Loucy (cell line): ENCODE results near the gene SLC9C2.
"Not testable (repeated sequence)": the region's sequence is repeated elsewhere in the genome, so short reads cannot be mapped to it uniquely, and the experiment has no call there.

ENCODE experiments used
- H2AFZ ChIP-seq: fragments of 200-600 bp; sonication (generic); 2 replicates; pipeline ENCODE4 v1.6.0; 2016; ENCODE audit warnings: antibody characterized with exemption, mild to moderate bottlenecking, low read length, moderate library complexity
- H3F3A ChIP-seq: fragments of 200-600 bp; 2 replicates; pipeline ENCODE4 v1.6.0; 2016; ENCODE audit warnings: antibody characterized with exemption, low read depth, mild to moderate bottlenecking
- H3K27me3 ChIP-seq: fragments of 200-600 bp; sonication (generic); 2 replicates; pipeline ENCODE4 v1.6.1; 2014; ENCODE audit warnings: low read length, mild to moderate bottlenecking; ENCODE audit not compliant: insufficient read depth, poor library complexity, severe bottlenecking
- H3K36me3 ChIP-seq: fragments of 200-600 bp; sonication (generic); 2 replicates; pipeline ENCODE4 v1.6.1; 2016; ENCODE audit warnings: low read length; ENCODE audit not compliant: insufficient read depth
- H3K4me1 ChIP-seq: fragments of 200-600 bp; sonication (generic); 2 replicates; pipeline ENCODE4 v1.5.1; 2014; ENCODE audit warnings: low read length, mild to moderate bottlenecking; ENCODE audit not compliant: insufficient read depth, poor library complexity, severe bottlenecking
- H3K4me2 ChIP-seq: fragments of 200-600 bp; sonication (generic); 2 replicates; pipeline ENCODE4 v1.6.0; 2014; ENCODE audit warnings: antibody characterized with exemption, low read length, low read depth, mild to moderate bottlenecking; ENCODE audit not compliant: poor library complexity, severe bottlenecking
- H3K4me3 ChIP-seq: fragments of 200-600 bp; sonication (generic); 2 replicates; pipeline ENCODE4 v1.5.1; 2014; ENCODE audit warnings: low read length, mild to moderate bottlenecking, mixed read lengths; ENCODE audit not compliant: poor library complexity, severe bottlenecking
- H3K79me2 ChIP-seq: fragments of 200-600 bp; sonication (generic); 2 replicates; pipeline ENCODE4 v1.6.1; 2014; ENCODE audit warnings: low read length; ENCODE audit not compliant: insufficient read depth
- H3K9ac ChIP-seq: fragments of 200-600 bp; sonication (generic); 2 replicates; pipeline ENCODE4 v1.6.0; 2014; ENCODE audit warnings: mild to moderate bottlenecking, low read depth, low read length, moderate library complexity; ENCODE audit not compliant: poor library complexity, severe bottlenecking
- H3K9me2 ChIP-seq: fragments of 200-600 bp; sonication (generic); replicated peaks from 2 replicates; pipeline ENCODE4 v1.6.1; 2016; ENCODE audit warnings: low read depth, low read length, mixed read lengths
- H3K9me3 ChIP-seq: fragments of 200-600 bp; sonication (generic); 2 replicates; pipeline ENCODE4 v1.6.1; 2014; ENCODE audit warnings: mild to moderate bottlenecking, antibody characterized with exemption, low read length, low read depth; ENCODE audit not compliant: insufficient read depth
- H4K20me1 ChIP-seq: fragments of 200-600 bp; sonication (generic); 2 replicates; pipeline ENCODE4 v1.6.0; 2014; ENCODE audit warnings: antibody characterized with exemption, low read length, mild to moderate bottlenecking; ENCODE audit not compliant: insufficient read depth, poor library complexity, severe bottlenecking
- CTCF ChIP-seq: fragments of 200-600 bp; sonication (generic); conservative IDR thresholded peaks from 2 replicates; pipeline ENCODE4 v1.5.1; 2014; ENCODE audit warnings: mild to moderate bottlenecking, antibody characterized with exemption, low read length
- EZH2phosphoT487 ChIP-seq: fragments of 200-600 bp; IDR thresholded peaks from 2 replicates; pipeline ENCODE4 v1.6.1; 2018; ENCODE audit warnings: antibody characterized with exemption, mild to moderate bottlenecking, moderate library complexity, borderline replicate concordance

Gene SLC9C2

GRCh38 chr1:173568483-173568882 is 34.4 kb downstream of the SLC9C2 start:
- Histone ChIP-seq H3K79me2 (no peaks in the 10 kb centered on the region), H3K27me3 (no peaks in the 10 kb centered on the region), H2AFZ (no peak overlapping the region), H3K9ac (no peak overlapping the region), H3K4me3 (no peak overlapping the region), H3K4me2 (no peak overlapping the region), H3F3A (no peaks in the 10 kb centered on the region), H3K4me1 (no peaks in the 10 kb centered on the region), H3K9me2 (no peaks in the 10 kb centered on the region), H3K9me3 (no peaks in the 10 kb centered on the region), H4K20me1 (no peaks in the 10 kb centered on the region), H3K36me3 (no peaks in the 10 kb centered on the region)
- no peak for TF ChIP-seq CTCF
- no peak for TF ChIP-seq EZH2phosphoT487

GRCh38 chr1:173563846-173564245 is 39.0 kb downstream of the SLC9C2 start:
- not testable (repeated sequence) for H3F3A ChIP-seq, H3K9ac ChIP-seq

GRCh38 chr1:173562813-173563212 is 40.1 kb downstream of the SLC9C2 start:
- Histone ChIP-seq H3K36me3 (no peaks in the 10 kb centered on the region), H3K4me3 (no peak overlapping the region), H3K4me2 (no peak overlapping the region), H3F3A (no peaks in the 10 kb centered on the region), H3K9me2 (no peaks in the 10 kb centered on the region), H3K4me1 (no peaks in the 10 kb centered on the region), H4K20me1 (no peaks in the 10 kb centered on the region), H3K9ac (no peak overlapping the region), H3K79me2 (no peaks in the 10 kb centered on the region), H2AFZ (no peak overlapping the region), H3K9me3 (no peaks in the 10 kb centered on the region), H3K27me3 (no peaks in the 10 kb centered on the region)
- no peak for TF ChIP-seq CTCF
- no peak for TF ChIP-seq EZH2phosphoT487

More at GRCh38 chr1:173563846-173564245, 39.0 kb downstream of the SLC9C2 start:
- H4K20me1 ChIP-seq, H2AFZ ChIP-seq, H3K9me2 ChIP-seq, H3K4me2 ChIP-seq, H3K79me2 ChIP-seq, H3K9me3 ChIP-seq, H3K36me3 ChIP-seq, H3K4me1 ChIP-seq, H3K4me3 ChIP-seq, H3K27me3 ChIP-seq: not testable (repeated sequence)

GRCh38 chr1:173561263-173561662 is 41.6 kb downstream of the SLC9C2 start:
- H3K9me3 ChIP-seq = no peaks in the 10 kb centered on the region
- H3K9me2 ChIP-seq = no peaks in the 10 kb centered on the region
- no peaks in the 10 kb centered on the region for H3K27me3 ChIP-seq
- no peaks in the 10 kb centered on the region for H3K36me3 ChIP-seq
- H3K4me2 ChIP-seq = no peak overlapping the region
- H3K9ac ChIP-seq = no peak overlapping the region
- no peak for TF ChIP-seq EZH2phosphoT487
- TF ChIP-seq CTCF = no peak
- no peak overlapping the region for H3K4me3 ChIP-seq
- H2AFZ ChIP-seq = no peak overlapping the region
- no peaks in the 10 kb centered on the region for H3K79me2 ChIP-seq
- no peaks in the 10 kb centered on the region for H4K20me1 ChIP-seq
- no peaks in the 10 kb centered on the region for H3K4me1 ChIP-seq
- no peaks in the 10 kb centered on the region for H3F3A ChIP-seq
